GM03348 (cell line): ENCODE measurements around the gene SHE.
"Not testable (repeated sequence)": the region's sequence is repeated elsewhere in the genome, so short reads cannot be mapped to it uniquely, and the experiment has no call there.

Source experiments
- DNase-seq: peaks from one replicate; pipeline ENCODE4 v3.0.0; 2012; ENCODE audit warnings: low spot score

Gene SHE

DNA sequence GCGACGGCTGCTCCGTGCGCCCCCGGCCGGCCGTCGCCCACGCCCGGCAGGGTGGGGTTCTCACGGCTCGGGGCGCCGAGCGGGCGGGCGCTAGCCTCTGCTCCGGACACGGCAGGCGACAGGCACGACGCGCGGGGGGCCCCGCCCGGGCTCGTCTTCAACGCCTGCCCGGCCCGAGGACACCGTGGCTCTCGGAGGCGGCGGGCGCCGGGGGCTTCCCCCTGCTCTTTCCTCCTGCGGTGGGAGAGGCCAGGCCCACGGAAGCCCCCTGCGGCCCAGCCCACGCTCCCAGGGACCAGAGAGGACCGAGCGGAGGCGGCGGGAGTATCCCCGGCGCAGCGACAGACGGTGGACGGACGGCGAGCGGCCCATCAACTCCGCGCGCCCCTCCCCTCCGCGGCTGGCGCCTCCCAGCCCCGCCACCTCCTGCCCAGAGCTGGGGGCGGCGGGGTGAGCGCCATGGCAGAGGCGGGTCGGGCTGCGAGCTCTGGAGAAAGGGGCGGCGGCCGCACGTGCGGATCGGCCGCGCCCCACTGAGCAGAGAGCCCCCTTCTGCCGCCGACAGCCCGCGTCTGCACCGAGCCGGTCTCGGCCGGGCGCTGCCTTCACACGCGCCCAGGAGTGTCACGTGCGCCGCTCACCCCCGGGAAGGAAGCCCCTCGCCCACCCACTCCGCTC is at the start of gene SHE, which contains the start of gene TDRD10:
SHE (minus strand) TSS at position 347 of the 678 bp plus-strand sequence. CDS start 386 bp downstream, outside the sequence.
TDRD10 (plus strand) TSS at position 154 of the 678 bp plus-strand sequence. CDS start 4,685 bp downstream, outside the sequence.
- peak; percentile 8 for DNase-seq

DNA sequence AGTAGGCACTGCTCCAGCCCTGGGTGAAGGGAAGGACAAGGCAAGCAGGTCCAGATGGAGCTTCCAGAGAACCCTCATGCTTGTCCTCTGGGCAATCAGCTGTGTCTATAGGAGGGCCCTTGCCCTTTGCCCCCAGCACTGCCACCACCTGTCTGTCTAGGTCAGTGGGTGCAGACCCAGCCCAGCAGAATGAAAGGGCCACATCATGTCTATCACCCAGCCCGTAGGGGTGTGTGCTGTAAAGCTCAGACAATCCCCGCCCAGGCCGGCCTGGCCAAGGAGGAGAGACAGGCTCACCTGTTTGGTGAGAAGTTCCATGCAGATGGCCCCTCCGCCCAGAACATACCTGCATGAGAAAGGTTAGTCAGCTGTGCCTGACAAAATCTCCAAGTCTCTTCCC is 49.3 kb upstream of the SHE start:
- DNase-seq, result no peak

DNA sequence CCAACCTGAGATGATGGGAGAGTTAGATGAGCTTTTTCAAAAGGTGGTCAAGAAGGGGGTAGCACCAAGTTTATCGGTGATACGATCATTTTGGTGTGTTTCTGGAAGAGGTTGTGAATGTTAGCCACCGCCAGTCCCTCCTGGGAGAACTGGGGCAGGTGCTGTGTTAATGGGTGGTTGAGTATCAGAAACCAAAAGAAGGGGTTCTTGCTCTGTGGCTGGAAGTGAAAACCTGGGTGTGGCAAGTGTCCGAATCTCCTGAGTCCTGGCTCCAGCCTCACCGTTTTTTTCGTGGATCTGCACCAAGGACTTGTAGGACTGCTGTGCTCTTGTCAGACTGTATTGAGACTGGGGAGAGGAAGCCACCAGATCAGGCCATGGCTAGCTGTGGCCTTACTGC is 48.4 kb upstream of the SHE start:
- DNase-seq, result no peak

- DNase-seq, result no peak
These were observed 47.9 kb upstream of the SHE start for GRCh38 chr1:154550070-154550469.

GRCh38 chr1:154549202-154549770 is 47.1 kb upstream of the SHE start:
- DNase-seq, result no peak

DNA sequence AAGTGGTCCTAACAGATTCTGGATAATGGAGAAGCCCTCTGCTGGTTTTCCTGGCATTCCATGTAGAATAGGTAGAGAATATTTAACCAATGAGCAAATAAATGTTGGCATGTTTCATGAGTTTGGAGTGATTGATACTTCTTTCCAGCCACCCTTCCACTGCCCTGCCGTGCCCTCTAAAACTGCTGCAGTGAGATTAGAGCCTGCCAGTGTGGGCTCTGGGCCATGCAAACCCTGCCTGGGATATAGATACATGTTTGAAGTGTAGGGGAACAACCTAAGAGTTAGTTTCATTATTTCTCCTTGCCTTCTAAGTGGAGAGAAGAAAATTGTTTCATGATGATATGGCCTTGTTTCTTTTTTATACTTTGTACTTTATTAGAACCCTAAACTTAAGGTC is 45.8 kb upstream of the SHE start:
- DNase-seq, result no peak

- no peak for DNase-seq
These were observed 45.0 kb upstream of the SHE start for GRCh38 chr1:154547105-154547732.

DNA sequence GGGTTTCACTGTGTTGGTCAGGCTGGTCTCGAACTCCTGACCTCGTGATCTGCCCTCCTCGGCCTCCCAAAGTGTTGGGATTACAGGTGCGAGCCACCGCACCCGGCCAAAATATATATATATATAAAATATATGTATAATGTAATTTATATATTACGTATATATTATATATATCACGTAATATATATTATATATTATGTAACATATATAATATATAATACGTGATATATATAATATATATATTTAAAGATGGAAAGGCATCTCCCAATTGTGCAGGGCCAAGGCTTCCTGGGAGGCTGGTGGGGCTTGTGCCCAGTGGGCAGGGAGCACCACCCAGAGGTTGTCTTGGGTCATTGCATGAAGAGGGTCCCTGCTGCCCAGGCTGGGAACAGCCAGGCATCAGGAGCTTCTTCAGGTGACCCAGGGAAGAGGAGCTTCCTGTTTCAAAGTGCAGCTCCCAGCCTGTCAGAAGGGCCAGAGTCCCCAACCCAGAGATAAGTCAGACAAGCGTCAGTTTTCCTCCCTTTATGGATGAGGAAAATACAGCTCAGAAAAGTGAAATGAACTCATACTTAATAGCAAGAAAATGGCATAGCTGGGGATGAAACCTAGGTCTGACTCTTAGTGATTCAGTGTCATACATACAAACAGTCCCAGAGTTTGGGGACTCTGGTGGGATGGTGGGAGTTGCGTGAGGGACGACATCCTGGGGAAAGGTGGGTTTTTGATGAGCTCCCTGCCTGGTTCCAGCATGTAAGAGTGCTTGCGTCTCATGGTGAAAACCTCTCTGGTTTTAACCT is 44.3 kb upstream of the SHE start:
- DNase-seq, result peak; percentile 80

GRCh38 chr1:154541231-154541630 is 39.0 kb upstream of the SHE start:
- no peak for DNase-seq

GRCh38 chr1:154539486-154540483 is 37.6 kb upstream of the SHE start:
- DNase-seq, result no peak

DNA sequence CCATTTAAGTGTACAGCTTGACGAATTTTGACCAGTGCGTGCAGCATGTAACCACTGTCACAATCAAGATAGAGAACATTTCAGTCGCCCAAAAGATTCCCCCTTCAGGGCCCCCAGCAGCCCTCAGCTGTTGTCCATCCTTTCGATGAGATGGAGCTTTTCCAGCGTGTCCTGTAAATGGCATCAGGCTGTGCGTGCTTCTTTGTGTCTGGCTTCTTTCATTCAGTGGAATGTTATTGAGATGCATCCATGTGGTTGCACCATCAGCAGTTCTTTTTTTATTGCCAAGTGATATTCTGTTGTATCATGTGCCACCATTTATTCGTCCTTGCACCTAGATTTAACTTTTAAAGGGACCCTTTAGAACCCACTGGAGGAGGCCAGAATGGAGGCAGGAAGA is 34.4 kb upstream of the SHE start:
- no peak for DNase-seq

DNA sequence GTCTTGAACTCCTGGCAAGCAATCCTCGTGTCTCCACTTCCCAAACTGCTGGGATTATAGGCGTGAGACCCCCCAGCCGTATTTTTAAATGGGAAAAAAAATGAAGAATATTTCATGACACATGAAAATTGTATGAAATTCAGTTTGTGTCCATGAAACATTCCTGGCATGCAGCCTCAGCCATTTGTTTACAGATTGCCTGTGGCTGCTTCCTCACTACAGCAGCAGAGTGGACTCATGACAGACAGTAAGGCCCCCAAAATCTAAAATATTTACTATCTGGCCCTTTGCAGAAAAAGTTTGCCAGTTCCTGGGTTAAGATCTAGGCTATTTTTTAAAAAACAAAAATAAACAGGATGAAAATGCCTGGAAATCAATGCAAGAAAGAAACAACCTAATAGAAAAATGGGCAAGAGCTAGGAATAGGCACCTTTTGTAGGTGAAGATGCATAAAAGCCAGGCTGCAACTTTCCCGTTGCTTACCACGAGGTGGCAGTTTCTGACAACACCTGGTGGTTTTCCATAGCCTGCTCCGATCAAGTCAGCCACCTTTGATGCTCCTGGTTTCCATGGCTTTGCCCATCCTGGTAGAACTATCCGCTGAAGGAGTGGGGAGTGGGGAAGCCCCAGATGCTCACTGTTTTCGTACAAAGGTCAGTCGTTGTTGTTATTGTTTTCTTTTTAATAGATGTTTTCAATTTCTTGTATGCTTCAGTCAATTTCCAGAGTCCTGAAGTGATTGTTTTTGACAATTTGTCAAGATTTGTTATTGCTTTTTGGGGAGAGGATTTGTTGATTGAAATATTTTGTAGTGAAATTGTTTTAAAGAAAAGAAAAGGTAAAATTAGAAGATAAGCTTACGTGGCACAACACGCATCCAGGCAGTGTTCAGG is 32.0 kb upstream of the SHE start:
- DNase-seq, result peak; percentile 33

DNA sequence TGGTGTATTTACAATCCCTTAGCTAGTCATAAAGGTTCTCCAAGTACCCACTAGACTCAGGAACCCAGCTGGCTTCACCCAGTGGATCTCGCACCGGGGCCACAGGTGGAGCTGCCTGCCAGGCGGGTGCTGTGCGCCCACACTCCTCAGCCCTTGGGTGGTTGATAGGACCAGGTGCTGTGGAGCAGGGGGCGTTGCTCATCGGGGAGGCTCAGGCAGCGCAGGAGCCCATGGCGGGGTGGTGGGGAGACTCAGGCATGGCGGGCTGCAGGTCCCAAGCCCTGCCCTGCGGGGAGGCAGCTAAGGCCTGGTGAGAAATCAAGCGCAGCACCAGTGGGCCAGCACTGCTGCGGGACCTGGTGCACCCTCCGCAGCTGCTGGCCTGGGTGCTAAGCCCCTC is 29.7 kb upstream of the SHE start:
- not testable (repeated sequence) for DNase-seq

DNA sequence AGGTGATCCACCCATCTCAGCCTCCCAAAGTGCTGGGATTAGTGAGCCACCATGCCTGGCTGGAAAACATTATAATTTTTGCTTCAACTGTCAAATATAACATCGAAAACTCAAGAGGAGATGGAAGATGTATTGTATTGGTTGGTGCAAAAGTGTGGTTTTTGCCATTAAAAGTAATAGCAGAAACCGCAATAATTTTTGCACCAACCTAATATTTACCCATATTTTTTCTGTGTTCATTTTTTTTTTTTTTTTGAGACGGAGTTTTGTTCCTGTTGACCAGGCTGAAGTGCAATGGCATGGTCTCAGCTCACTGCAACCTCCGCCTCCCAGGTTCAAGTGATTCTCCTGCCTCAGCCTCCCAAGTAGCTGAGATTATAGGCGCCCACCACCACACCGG is 27.1 kb upstream of the SHE start:
- DNase-seq, result no peak

- no peak for DNase-seq
These were observed 25.0 kb upstream of the SHE start for GRCh38 chr1:154527192-154527591.

GRCh38 chr1:154524881-154525280 is 22.7 kb upstream of the SHE start:
- DNase-seq, result no peak

DNA sequence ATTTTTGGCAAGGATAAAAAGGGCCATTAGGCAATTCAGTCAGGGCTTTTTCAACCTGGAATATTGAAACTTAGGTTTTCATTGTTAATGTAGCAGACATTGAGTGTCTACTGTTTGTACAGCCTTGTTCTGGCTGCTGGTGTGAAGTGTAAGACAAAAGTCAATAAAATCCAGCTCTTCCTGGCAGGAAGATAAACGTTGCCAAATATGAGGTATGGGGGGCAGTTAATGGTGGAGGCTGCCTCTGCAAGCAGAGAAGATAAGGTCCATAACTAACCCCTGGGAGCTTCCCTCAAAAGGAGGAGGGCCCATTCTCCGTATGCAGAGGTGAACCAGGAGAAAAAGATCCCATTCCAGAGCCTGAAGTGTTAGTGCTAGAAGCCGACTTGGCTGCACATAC is 19.5 kb upstream of the SHE start:
- no peak for DNase-seq

GRCh38 chr1:154520333-154520732 is 18.1 kb upstream of the SHE start:
- DNase-seq, result no peak

GRCh38 chr1:154519591-154519991 is 17.4 kb upstream of the SHE start:
- no peak for DNase-seq

- no peak for DNase-seq
These were observed 15.4 kb upstream of the SHE start for GRCh38 chr1:154517661-154518060.
